Head of caudate nucleus (tissue), 42 donors: Measurements from ENCODE around the gene TEX36.
"Not testable (repeated sequence)": the region's sequence is repeated elsewhere in the genome, so short reads cannot be mapped to it uniquely, and the experiment has no call there.

ENCODE experiments used
- DNase-seq, 42 donors: peaks; one replicate each; pipeline versions ENCODE4 v3.0.0 to v3.0.0-alpha.2; 2020 to 2021; ENCODE audit warnings: mixed read lengths in 7 of 42
- intact Hi-C: fragments of 100-400 bp; cut with DNase I; formaldehyde crosslinking; loops from one replicate; pipeline ENCODE4 v1.15.0; 2022

TEX36 gene

GRCh38 chr10:125683063-125683462, at the start of gene TEX36:
Gene TEX36, minus strand, starts transcription at chr10:125683163. Its CDS starts 174 bp downstream, at chr10:125682989.
- intact Hi-C loops, result no loop called here
- no peak for DNase-seq

- intact Hi-C loops, result no loop called here
- no peak for DNase-seq
These were observed 44.5 kb upstream of the TEX36 start for GRCh38 chr10:125727436-125727835.

- intact Hi-C loops, result no loop called here
- DNase-seq, result no peak
These were observed 44.0 kb upstream of the TEX36 start for GRCh38 chr10:125726914-125727313.

- no peak for DNase-seq
- intact Hi-C loops, result no loop called here
These were observed 39.8 kb upstream of the TEX36 start for GRCh38 chr10:125722811-125723210.

GRCh38 chr10:125721035-125721434, 38.1 kb upstream of the TEX36 start:
- DNase-seq, result no peak
- intact Hi-C loops, result no loop called here

GRCh38 chr10:125720002-125720382, 37.0 kb upstream of the TEX36 start:
- intact Hi-C loops, result no loop called here
- peak in 4 of 42 donors; percentile 3 to 7 (median 4) for DNase-seq

- DNase-seq, result peak; percentile 97 to 100 (median 99)
- intact Hi-C loops, result no loop called here
These were observed 36.4 kb upstream of the TEX36 start, which contains the start of gene EDRF1 for GRCh38 chr10:125719173-125720001. Gene EDRF1, plus strand, starts transcription at chr10:125719709. Its CDS starts 99 bp downstream, at chr10:125719808.

GRCh38 chr10:125714728-125715127, 31.8 kb upstream of the TEX36 start:
- intact Hi-C loops, DNase-seq: not testable (repeated sequence)

GRCh38 chr10:125711110-125711750, 28.3 kb upstream of the TEX36 start:
- intact Hi-C loops, result no loop called here
- no peak for DNase-seq

- intact Hi-C loops, result no loop called here
These were observed 26.9 kb upstream of the TEX36 start for GRCh38 chr10:125709553-125710474.

GRCh38 chr10:125708971-125709503, 26.1 kb upstream of the TEX36 start:
- intact Hi-C loops, result no loop called here
- DNase-seq, result peak in 9 of 42 donors; percentile 3 to 61 (median 17)

More at GRCh38 chr10:125709553-125710474, 26.9 kb upstream of the TEX36 start:
- no peak for DNase-seq

GRCh38 chr10:125707541-125708468, 24.8 kb upstream of the TEX36 start:
- intact Hi-C loops, result no loop called here
- DNase-seq, result no peak

- DNase-seq, result no peak
- intact Hi-C loops, result no loop called here
These were observed 17.5 kb upstream of the TEX36 start for GRCh38 chr10:125700355-125700911.

GRCh38 chr10:125699562-125700143, 16.7 kb upstream of the TEX36 start:
- no peak for DNase-seq
- intact Hi-C loops, result no loop called here

- no peak for DNase-seq
- intact Hi-C loops, result no loop called here
These were observed 15.6 kb upstream of the TEX36 start for GRCh38 chr10:125698481-125698998.

- intact Hi-C loops, DNase-seq: not testable (repeated sequence)
These were observed 13.9 kb upstream of the TEX36 start for GRCh38 chr10:125696884-125697283.

- DNase-seq, result no peak
- intact Hi-C loops, result no loop called here
These were observed 11.9 kb upstream of the TEX36 start for GRCh38 chr10:125694883-125695282.
